HG03432 (cell line): ENCODE results near the gene AGPAT2.

Experiments used
- ATAC-seq: cut with Tn5 transposase; IDR thresholded peaks from one replicate; pipeline ENCODE4 v1.9.1; 2021; ENCODE audit warnings: mild to moderate bottlenecking, moderate library complexity; ENCODE audit not compliant: unreplicated experiment

Gene AGPAT2

DNA sequence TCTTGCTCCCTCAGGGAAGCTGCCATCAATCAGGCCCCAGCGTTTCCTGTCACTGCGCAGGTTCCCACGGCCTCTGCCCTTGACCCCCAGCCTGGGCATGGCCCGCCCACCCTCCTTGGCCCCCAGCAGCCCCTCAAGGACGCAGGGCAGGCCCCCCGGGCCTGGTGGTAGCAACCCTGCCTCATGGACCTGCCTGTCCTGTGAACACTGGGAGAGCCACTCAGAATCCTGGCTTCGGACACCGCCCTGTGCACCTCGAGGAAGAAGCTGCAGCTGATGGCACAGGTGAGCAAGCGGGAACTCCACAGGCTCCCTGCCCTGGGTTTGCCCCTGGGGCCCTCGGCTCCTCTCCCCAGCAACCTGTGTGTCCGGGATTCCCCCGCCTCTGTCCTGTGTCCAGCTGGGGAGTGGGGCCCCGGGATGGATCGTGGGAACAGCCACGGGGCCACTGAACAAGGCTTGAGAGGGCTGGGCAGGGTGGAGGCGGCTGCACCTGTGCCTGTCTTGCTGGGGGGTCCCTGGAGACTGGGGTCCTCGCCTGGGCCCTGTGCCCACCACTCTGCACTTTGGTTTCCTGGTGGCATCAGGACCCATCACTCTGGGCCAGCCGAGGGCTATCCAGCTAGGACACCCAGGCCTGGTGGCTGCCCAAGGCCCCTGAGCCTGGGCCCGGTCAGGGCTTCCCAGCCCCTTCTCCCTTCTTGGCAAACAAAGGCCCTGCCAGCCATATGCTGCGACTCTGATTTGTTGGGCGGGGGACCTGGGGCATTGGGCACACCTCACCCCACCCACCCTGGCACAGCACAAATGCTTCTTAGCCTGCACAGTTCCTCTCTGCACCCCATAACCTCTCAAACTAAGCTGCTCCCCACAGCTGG is 58.0 kb downstream of the AGPAT2 start:
- no peak for ATAC-seq

DNA sequence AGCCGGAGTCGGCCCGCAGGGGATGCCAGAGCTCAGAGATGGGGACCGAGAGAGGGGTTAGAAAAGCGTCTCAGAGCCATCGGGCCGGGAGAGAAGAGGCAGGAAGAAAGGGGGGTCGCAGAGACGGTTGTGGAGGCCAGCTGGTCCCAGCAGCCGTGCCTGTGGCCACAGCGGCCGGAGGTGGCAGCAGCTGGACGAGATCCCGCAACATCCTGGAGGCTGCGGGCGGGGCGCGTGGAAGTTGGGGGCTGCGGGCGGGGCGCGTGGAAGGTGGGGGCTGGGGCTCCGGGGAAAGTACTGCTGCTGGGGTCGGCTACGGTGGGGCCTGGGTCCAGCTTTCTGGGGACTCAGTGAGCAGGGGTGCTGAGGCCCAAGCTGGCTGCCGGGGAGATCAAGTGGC is 59.0 kb downstream of the AGPAT2 start:
- ATAC-seq, result no peak

DNA sequence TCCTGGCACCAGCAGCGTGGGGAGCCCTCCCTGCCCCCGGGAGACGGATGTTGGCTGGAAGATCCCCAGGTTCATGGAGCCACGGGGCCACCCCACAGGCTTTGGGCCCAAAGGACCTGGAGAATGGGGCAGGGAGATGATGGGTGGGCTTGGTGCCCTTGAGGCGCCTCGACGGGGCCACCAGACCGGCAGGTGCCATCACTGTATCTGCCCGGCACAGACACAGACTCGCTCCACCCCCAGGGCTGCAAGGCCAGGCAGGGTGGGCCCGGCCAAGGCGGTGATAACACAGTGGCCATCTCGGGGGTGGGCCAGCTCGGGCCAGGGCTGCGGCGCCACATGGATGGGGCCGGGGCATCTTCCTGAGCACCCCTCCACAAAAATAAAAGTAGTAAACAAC is 59.6 kb downstream of the AGPAT2 start:
- ATAC-seq, result no peak

DNA sequence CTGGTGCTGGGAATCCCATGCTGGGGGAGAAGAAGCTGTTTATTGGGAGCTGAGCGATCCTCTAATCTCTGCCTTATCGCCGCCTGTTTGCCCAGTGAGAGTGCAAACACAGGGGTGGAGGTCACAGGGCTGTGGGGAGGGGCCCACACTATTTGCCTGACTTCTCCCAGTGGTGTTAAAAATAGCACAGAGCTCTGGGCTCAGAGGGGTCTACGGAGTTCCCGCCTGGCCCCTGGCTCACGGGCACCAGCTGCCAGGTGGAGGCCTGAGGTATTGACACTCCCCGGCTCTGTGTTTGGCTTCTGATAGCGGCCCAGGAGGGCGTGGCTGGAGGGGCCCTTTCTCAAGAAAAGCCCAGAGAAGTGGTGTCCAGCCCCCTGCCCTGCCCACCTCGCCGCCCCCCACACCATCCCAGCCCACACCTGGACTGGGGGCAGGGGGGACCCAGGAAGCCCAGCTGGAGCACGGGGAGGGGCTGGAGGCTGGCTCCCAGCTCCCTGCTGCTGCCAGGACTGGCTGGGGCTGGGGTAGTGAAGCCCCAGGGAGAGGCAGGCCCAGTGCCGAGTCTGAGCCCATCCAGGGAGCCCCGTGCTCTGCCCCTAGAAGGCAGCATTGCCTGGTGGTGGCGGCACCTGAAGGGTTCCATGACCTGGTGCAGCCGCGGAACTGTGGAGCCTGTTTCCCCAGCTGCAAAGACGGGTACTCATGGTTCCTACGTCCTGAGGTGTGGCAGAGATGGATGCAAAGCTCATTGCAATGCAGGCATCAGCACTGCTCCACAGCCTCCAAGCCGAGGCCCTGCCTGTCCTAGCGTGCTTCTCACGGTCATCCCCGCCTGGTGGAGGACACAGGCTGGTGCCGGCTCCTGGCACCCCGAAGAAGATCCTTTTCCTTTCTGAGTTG is 60.3 kb downstream of the AGPAT2 start:
- ATAC-seq, result no peak

DNA sequence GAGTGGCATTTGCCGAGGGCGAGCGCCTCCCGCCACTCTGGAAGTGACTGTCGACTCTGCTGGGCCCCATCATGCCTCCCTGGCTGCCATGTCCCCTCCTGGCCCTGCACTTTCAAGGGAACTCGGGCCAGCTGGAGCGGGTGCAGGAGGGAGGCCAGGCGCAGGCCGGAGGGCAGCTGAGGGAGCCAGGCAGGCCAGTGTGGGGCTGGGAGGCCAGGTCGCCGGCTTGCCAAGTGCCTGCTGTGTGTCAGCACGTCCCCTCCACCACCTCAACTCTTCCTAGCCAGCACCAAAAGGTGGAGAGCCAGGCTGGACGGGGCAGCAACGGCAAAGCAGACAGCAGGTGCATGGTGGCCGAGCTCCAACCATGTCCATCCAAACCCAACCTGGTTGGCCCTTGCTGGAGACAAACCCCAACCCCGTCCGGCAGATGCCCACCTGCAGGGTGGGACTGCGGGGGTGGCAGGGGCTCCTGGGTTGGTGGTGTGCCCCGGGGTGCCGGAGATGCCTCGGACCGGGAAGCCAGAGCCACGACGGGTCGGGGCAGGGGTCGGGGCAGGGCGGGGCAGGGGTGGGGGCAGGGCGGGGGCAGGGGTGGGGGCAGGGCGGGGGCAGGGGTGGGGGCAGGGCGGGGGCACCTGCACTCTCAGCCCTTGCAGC is 61.1 kb downstream of the AGPAT2 start:
- no peak for ATAC-seq

DNA sequence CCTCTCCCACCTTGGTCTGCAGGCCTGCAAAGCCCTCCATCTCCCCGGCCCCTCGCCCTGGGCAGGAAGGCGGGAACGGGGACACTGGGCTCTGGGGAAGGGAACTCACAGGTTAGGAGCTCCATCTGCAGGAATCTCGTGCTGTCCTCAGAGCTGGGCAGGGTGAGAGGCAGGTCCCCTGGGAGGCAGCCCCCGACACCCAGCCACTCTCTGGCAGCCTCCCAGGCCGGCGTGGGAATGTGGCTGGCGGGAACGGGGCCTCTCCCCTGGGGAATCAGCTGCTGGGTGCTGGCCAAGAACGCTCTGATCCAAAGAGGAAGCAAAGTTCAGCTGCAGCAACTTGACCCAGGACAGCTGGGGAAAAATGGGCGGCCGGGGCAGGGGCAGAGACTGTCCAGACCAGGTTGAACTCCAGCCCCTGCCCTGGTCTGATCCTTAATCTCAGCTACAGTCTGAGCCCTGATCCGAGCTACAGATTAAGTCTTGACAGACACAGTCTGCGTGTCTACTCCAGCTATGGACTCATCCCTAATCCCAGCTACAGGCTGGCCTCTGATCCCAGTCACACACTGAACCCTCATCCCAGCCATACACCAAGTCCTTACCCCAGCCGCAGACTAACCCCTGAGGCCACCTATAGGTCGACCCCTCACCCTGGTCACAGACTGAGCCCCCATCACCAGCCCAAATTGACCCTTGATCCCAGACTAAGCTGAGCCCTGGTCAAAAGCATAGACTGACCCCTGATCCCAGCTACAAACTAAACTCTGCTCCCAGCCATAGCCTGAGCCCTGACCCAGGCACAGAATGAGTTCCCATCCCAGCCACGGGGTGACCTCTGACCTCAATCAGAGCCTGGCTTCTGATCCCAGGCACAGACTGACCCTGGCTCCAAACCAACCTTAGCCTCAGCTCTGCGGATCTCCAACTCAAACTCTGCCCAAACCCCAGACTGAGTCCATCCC is 61.9 kb downstream of the AGPAT2 start:
- no peak for ATAC-seq

DNA sequence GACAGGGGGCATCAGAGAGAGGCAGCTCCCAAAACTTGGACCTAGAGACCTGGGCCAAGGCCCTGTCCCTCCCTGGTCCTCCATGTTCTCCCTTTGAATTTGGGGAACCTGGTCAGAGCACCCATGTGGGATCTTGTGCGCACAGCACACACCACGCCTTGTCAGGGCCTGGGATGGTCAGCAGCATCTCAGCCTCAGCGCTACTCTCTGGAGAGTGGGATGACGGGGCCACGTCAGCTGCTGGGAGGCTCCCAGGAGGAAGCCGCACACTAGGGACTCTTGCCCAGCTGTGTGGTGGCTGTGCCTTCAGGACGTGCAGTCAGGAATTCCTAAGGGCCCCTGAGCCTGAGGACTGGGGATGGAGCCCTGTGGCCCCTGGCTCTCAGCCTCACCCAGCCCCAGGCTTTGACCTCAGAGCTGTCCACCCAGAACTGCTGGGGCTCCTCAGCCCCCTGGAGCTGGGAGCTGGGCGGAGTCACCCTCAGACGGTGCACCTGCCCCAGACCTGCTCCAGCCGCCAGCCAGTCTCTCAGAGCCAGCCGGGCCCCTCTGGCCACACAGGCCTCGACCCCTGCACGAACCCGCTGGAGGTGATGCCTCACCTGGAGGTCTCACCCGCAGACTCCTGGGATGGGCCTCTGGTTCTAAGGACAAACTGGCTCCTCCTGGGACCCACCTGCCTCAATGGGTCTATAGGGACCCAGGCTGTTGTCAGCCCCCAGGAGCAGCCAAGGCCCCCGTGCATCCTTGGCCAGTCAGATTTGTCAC is 62.9 kb downstream of the AGPAT2 start:
- ATAC-seq, result no peak

DNA sequence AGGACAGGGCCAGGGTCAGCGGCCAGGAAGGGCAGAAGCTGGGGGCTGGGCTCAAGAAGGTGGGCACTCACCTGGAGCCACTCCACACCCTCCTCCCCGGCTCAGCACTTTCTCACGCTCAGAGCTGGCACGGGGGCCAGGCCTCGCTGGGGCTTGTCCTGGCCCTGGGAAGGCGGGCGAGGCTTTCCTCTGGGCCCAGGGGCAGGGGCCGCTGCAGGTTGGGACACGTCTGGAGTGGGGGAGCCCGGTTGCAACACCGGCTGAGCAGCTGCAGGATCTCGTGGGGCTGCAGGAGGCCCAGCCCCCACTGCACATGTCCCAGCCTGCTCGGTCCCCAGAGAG is 63.4 kb downstream of the AGPAT2 start:
- no peak for ATAC-seq
